Endometrium (tissue), 2 donors: ENCODE data around the gene LARGE1.
"Not testable (repeated sequence)": the region's sequence is repeated elsewhere in the genome, so short reads cannot be mapped to it uniquely, and the experiment has no call there.

Experiments used
- FAIRE-seq: peaks from 2 replicates; lab custom pipeline; 2012; peaks lifted over from hg19 to GRCh38; lab: Jason Lieb, UNC
- donor health status: control.
- donor health status: control.

LARGE1 gene

DNA sequence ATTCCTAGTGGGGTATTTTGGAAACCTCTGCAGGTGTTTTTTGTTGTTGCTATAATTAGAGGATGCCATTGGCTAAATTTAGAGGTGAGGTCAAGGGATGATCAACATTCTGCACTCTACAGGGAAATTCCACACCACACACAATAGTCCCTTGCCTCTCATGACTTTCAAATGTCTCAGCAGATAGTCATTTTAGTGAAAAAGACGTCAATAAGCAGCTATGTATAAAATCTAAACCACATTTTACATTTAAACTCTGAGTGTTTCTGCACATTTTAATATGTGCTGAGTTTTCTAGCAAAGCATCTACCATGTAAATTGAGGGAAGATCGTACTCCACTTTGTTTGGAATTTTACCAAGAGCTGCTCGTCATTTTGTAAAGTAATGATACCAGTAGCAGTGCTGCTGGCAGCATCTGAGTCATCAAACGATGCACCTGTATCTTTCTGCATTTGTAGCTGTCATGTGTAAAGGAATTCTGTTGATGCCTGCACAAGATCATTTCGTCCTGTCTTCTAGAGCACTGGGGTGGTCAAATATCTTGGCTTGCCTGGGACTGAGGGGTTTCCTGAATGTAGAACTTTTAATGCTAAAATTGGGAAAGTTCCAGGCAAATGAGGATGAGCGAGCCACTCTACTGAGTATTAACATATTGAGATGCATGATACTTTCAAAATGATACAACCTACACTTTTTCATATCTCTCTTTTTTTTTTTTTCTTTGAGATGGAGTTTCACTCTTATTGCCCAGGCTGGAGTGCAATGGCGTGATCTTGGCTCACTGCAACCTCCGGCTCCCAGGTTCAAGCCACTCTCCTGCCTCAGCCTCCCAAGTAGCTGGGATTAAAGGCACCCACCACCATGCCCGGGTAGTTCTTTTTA, 447.6 kb downstream of the LARGE1 start:
- no peak for FAIRE-seq

DNA sequence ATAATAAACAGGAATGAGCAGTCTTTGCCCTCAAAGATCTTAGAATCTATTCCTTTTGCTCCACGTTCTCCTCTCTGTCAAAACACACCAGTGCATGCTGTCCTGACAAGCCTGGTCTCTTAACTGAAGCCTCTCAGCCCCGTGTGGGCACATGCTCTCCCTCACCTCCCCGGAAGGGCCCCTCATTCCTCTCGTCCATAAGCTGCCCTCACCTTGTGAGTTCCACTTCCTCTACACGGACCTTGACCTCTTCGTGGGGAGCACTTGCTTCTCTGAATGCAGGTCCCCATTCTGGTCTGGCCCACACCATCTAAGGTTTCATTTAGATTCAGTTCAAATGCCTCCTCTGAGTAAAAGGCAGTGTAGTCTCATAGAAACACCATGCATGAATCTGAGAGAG, 449.8 kb downstream of the LARGE1 start:
- no peak for FAIRE-seq

DNA sequence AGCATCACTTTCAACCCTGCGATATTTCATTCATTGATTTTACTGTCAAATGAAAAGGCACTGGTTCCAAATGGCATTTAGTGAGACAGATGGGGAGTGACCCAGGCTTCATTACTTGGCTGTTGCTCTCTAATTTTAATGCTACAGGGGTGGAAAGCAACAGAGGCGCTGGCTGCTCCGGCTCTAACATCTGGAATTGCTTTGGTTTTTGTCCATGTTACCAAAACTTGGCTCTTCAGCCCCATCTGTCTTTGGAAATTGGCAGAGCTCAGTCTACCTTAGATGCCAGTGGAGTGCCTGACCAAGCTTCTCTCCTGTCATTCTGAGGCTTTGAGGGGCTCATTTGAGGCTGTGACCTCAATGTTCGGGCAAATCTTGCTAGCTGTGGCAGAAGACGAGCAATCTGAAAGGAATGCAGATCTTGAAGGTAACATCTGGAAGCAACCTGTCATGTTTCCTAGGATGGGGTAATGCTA, 452.6 kb downstream of the LARGE1 start:
- no peak for FAIRE-seq

DNA sequence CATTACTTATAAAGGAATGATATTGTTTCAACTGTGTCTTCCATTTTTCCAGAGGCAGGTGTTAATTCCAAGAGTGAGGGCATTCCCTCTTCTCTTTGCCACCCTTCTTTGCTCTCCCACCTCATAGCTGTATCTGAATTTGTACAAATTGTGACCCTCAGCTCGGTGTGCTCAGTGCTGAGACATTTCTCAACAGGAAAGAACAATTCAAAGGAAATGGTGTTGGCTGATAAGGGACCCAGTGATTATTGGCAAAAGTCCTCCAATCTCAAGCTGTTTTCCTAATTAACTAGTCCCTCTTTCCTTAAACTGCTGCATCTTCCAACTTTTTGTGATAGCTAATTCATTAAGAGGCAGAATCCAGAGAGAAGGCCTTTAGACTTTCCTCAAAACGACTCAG, 453.2 kb downstream of the LARGE1 start:
- FAIRE-seq: no peak

DNA sequence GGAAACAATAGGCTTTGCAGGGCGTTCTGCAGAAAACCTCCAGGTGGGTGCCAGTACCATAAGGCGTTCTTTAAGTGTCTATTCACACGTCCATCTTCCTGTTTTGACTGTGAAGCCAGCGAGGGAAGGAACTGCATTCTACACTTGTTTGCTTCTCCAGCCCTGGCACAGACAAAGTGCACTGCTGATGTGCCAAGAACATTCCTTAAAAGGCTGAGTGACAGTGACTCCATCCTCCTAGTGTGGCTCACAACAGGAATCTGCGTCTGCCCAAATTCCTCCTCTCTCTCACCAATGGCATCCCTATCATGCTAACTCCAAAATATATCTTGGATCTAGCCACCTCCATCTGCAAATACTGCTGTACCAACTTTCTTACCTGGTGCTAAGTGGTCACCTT, 454.7 kb downstream of the LARGE1 start:
- FAIRE-seq: no peak

DNA sequence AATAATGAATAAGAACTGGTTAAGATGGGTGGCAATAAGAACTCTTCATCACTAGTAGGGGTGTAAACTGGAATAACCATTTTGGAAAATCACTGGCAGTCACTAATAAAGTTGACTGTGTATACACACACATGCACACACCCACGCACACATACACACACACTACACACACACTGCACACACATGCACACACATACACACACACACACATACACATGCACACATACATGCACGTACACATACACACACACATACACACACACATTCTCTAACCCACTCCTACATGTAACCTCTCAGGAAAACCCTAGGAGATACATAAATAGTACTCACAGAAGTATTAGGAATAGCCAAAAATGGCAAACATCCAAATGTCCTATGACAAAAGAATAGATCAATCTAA, 455.6 kb downstream of the LARGE1 start:
- no peak for FAIRE-seq

DNA sequence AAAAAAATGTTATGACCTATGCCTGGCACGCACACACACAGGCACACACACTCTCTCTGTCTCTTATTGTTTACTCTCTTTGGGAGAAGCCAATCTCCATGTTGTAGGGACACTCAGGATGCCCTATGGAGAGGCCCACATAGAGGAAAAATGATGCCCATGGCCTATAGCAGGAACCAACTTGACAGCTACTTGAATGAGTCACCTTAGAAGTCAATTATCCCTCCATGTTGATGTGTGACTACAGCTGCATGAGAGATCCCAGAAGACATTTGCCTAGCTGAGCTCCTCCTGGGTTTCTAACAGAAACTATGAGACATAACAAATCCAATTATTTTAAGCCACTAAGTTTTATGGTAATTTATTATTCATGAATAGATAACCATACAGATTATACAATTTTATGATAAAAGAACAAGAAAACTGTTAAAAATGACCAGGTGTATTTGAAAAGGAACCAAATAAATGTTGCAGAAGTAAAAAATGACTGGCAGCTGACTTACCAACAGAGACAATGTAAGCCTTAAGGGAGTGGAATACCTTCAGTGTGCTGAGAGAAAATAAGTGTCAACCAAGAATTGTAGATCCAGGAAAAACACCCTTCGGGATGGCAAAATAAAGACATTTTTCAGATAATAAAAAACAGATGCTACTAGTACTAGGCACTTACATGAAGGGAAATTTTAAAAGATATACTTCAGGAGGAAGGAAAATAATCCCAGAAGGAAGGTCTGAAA, 458.4 kb downstream of the LARGE1 start:
- FAIRE-seq: no peak

DNA sequence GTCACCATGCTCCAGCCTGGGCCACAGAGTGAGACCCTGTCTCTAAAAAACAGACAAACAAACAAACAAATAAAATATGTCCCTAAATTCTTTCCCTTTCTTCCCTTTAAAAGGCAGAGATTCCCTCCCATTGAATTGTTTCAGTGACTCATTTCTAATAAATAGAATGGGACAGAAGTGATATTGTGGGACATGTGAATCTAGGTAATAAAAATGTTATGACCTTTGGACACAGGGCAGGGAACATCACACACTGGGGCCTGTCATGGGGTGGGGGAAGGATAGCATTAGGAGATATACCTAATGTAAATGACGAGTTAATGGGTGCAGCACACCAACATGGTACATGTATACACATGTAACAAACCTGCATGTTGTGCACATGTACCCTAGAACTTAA, 459.0 kb downstream of the LARGE1 start:
- FAIRE-seq: not testable (repeated sequence)

DNA sequence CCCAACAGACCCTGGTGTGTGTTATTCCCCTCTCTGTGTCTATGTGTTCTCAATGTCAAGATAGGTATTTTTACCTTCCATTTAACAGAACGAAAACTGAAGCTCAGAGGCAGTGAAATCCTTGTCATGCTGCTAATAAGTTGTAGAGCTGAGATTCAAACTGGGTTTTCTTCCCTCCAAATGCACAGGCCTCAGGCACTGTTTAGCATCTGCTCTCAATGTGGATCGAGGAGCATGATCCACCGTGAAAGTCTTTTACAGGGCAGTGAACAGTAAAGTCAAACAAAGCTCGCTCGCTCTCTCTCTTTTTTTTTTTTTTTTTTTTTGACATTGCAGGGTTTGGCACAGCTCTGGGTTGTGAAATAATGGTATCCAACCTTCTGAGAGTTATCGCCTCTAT, 461.1 kb downstream of the LARGE1 start:
- no peak for FAIRE-seq

DNA sequence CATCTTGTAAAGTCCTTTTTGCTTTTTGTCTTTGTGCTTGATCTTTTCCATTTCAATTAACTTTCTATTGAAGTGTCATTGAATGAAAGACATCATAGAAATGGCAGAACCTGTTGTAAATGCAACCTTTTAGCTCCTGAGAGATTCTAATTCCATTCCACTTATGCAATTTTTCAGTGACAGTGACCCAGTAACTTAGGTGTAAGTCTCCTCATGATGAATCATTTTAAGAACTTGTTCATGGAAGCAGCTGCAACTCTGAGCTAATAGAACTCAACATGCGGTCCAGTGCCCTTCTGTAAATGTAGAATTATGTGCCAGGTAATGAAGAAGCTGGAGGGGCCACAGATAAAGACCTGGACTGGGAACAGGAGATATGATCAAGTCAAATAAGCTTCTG, 463.8 kb downstream of the LARGE1 start:
- FAIRE-seq: no peak

DNA sequence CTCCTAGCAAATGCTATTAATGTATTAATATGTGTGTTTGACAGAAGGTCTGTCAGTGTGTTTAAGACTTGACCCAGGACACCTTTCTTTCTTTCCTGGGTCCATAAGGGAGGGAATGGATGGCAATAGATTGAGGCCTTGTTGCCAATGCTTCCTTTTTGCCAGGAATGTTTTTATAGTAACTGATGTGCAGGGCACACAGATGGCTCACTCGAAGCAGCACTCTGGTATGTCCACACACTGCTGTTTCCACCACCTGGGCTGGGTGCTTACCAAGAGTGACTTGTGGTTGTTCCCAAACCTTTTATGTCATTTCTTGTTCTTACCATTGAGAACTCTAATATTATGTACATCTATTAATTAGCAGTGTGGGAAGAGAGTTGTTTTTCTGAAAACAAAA, 465.2 kb downstream of the LARGE1 start:
- FAIRE-seq: no peak

DNA sequence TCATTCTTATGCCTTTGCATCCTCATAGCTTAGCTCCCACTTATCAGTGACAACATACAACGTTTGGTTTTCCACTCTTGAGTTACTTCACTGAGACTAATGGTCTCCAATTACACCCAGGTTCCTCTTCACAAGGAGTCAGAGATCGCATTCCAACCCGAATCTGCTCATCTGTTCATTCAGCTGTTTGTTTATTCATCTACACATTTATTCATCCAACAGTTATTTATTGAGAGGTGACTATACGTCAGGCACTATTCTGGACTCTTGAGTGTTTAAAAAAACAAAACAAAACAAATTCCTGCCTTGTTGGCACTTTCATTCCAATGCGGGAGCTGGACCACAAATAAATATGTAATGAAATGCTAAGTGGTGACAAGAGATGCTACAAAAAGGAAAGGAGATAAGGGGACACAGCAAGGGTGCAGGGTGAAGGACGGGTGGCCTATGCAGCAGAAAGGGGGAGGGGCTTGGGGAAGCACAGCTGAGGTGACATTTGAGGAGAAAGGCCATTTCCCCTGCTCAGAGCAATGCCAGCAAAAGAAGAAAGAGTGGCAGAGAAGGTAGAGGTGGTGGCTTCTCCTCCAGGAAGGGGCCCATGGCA, 468.3 kb downstream of the LARGE1 start:
- no peak for FAIRE-seq

DNA sequence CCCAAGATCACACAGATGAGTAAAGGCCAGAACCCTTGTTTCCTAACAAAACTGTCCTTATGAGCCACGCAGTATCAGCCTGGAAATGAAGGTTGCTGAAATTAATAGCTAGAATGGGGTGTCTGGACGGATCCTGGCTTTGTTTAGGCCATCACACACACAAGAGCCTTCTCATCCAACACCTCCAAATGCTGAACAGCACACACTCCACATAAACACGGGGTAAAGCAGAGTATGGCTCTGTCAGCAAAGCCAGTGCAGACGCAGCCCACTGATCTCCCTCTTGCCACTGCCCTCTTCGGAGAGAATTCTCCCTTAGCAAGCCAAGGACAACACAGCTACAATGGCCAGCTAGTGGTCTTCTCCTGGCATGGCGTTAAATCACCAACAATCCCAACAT, 469.5 kb downstream of the LARGE1 start:
- no peak for FAIRE-seq

DNA sequence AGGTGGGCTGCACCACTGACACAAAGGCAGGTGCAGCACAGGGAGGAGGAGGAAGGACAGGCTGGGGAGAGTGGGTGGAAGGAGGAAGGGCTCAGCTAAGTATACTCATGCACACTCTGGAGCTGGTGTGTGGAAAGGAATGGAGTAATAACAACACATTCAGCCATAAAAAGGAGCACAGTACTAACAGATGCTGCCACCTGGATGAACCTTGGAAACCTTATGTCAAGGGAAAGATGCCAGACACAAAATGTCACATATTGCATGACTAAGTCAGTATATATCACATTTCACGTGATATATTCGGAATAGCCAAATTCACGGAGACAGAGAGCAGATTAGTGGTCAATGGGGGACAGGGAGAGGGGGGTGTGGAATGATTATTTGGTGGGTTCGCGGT, 472.5 kb downstream of the LARGE1 start:
- FAIRE-seq: no peak

DNA sequence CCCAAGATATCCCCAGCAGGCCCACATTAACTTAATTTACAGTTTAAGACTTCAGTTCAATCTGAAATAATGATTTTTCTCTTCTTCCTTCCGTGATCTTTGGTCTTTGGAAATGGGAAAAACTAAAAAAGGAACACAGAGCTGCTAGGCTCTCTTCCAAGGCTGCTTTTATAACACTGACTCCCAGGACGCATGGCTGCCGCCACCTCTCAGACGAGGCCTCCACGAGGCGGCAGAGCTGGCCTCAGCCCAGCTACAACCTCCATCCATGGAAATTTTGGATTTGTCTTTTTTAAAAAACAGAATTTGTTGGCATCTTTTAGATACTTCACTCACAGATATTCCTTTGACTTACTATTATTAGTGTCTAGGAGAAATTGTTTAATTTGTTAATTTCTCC, 476.6 kb downstream of the LARGE1 start:
- FAIRE-seq: no peak

DNA sequence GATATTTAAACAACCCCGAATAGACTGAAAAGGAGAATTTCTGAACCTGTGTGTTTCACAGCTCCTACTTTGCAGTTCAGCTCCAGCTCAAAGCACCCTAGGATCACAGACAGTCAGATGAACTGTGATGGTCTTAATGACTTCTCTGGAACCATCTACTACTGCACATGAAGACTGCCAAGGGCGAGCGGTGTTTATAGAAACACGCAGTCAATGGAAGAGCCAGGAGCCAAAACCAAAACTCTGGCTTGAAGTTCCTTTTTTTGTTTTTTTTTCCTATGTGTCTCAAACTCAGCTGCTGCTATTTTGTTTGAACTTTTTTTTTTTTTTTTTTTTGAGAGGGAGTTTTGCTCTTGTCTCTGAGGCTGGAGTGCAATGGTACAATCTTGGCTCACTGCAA, 479.5 kb downstream of the LARGE1 start:
- no peak for FAIRE-seq

DNA sequence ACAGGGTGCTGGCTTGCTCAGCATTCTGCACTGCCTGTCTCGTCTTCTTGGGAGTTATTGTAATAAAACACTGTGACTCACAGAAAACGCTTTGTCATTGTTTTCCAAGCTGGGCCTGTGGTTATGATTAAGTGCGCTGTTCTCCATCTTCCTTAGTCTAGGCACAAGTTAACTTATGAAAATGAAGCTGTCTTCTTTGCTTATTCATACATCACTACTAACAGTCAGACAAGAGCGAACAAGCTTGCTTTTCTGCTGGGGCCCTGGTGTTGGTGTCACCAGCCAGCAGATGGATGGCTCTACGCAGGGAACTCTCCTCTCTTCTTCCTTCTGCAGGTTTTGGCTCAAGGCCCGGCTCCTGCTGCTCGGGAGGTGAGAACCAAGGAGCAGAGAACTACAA, 482.0 kb downstream of the LARGE1 start:
- no peak for FAIRE-seq

DNA sequence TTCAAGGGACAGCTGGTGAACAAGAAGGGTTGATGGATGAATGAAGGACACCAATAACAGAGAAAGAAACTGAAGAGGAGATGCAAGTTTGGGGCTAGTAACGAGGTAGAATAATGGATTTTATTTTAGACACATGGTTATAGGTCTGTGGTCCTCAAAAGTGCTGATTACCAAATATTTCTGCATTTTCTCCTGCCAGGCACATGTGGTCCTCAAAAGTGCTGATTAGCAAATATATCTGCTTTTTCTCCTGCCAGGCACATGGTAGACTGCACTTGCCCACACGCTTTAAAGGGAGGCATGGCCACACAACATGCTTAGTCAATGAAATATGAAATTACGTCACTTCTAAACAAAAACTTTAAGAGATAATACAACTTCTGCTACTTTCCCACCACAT, 489.0 kb downstream of the LARGE1 start:
- FAIRE-seq: no peak

DNA sequence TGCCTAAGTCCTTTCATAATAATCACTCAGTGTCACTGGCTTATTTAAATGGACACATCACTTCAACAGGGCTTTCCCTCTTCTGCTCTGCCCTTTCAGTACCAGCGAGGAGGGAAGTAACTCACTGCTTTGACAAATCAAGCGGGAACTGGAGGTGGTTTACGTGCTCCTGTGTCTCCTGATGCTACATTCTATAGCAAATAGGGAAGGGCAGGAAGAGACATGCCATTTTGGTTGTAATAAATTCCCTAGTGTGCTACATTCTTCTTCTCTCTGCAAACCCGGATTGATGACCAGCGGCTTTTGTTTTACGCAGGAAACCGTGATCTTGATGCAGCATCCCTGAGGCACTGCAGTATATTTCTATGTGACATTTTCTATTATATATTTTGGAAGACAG, 491.0 kb downstream of the LARGE1 start:
- FAIRE-seq: no peak

DNA sequence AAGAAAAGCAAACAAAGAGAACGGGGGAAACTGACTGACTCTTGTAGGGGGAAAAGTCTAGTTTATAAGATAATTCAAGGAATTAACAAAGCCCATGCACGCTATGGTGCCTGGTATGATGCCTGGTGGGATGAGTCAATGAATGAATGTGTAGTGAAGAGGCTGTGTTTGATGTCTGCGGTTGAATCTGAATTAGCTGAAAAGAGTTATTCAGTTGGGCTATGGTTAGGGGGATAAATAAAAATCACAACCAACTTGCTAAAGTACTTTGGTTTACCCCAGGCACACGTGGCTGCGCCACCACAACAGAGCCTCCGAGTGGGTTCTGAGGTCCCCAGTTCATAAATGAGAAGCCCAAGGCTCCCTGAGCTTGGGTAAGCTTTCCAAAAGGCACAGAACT, 492.8 kb downstream of the LARGE1 start:
- no peak for FAIRE-seq

DNA sequence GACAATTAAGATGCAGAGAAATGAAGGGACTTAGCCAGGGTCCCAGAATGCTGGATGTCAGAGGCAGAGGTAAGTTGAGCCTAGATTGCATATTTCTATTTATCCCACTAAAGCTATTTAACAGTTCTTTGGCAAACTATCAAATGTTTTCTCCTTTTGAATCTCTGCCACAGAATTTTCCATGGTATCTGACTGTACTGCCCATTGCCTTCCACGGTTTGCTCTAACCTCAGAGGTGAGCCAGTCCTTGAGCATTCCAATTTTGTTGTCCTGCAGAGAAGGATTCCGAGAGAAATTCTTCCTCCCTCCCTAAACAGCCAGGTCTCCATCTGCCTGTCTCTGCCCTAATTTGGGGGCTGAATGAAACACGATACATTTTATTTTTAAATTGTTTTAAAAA, 493.8 kb downstream of the LARGE1 start:
- no peak for FAIRE-seq

DNA sequence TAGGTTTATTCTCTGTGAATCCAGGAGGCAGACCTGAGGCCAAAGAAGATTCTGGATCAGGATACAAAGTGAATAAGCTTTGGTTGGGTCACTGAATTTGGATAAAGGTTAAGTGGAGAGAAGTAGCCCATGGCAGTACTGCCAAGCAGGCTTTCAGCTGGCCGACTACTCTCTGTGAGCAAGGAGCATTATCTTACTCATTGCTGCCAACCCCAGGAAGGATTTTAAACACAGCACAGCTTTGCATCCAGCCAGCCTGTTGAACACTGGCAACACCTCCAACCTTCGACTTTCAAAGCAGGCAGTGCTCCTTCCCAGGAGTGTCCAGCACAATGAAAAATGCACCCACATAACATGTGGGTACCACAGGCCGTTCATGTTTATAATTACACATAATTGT, 498.4 kb downstream of the LARGE1 start:
- FAIRE-seq: no peak

DNA sequence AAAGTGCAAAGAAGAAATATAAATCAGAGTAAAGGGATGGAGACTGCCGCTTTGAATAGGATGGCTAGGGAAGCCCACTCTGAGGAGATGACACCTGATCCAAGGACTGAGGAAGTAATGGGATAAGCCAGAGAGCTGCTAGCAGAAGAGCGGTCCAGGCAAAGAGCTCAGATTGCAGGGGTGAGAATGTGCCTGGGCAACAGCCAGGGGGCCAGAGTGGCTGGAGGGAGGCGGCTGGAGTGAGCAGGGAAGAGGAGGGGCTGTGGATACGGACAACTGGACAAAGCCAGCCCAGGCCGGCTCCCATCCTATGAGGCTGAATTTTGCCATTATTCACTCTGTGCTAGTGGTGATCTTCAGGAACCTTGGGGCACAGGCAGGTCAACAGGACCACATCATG, 501.8 kb downstream of the LARGE1 start:
- FAIRE-seq: no peak
